NCI-H345 treated with DMSO at 0.1 percent for 48 hours (cell line): ENCODE data around the gene LOXHD1.

ENCODE experiments used
- DNase-seq: peaks from one replicate; lab custom pipeline; 2025; ENCODE audit not compliant: unreplicated experiment; lab: John Stamatoyannopoulos, UW

The LOXHD1 gene

GRCh38 chr18:46452820-46453219, 204.2 kb downstream of the LOXHD1 start:
- no peak for DNase-seq

GRCh38 chr18:46449499-46449898, 207.5 kb downstream of the LOXHD1 start:
- DNase-seq = no peak

GRCh38 chr18:46449033-46449432, 208.0 kb downstream of the LOXHD1 start:
- DNase-seq = no peak

GRCh38 chr18:46448347-46448746, 208.7 kb downstream of the LOXHD1 start:
- no peak for DNase-seq

GRCh38 chr18:46447792-46448191, 209.2 kb downstream of the LOXHD1 start:
- no peak for DNase-seq

- no peak for DNase-seq
Observed at GRCh38 chr18:46447323-46447722, 209.7 kb downstream of the LOXHD1 start.

GRCh38 chr18:46445522-46446313, 211.3 kb downstream of the LOXHD1 start:
- no peak for DNase-seq

- no peak for DNase-seq
Observed at GRCh38 chr18:46439037-46439436, 218.0 kb downstream of the LOXHD1 start.

GRCh38 chr18:46437061-46437460, 220.0 kb downstream of the LOXHD1 start:
- DNase-seq = no peak

- DNase-seq = no peak
Observed at GRCh38 chr18:46436621-46437020, 220.4 kb downstream of the LOXHD1 start.

- DNase-seq = no peak
Observed at GRCh38 chr18:46435031-46435430, 222.0 kb downstream of the LOXHD1 start.

GRCh38 chr18:46434629-46435028, 222.4 kb downstream of the LOXHD1 start:
- no peak for DNase-seq

GRCh38 chr18:46433121-46433826, 223.7 kb downstream of the LOXHD1 start:
- no peak for DNase-seq

- no peak for DNase-seq
Observed at GRCh38 chr18:46431522-46432171, 225.4 kb downstream of the LOXHD1 start.

- DNase-seq = no peak
Observed at GRCh38 chr18:46429649-46430224, 227.3 kb downstream of the LOXHD1 start.

- no peak for DNase-seq
Observed at GRCh38 chr18:46429130-46429529, 227.9 kb downstream of the LOXHD1 start.

GRCh38 chr18:46428368-46428767, 228.7 kb downstream of the LOXHD1 start:
- DNase-seq = no peak

GRCh38 chr18:46427216-46427995, 229.6 kb downstream of the LOXHD1 start:
- DNase-seq = no peak
